Stomach (tissue), 9 donors: ENCODE results near the gene SLC6A17. TPM values are rescaled to one million over a fixed set of nuclear protein-coding genes. Genes with fewer than 3 reads are reported as not detected.

ENCODE experiments used
- DNase-seq, 2 donors: peaks; one replicate each; pipeline versions ENCODE4 v3.0.0 to v3.0.0-alpha.2; 2013 to 2019
- H3K27ac ChIP-seq, 5 donors: fragments of 200-600 bp in 4 of 5; sonication (generic) in 4 of 5; one replicate each; pipeline ENCODE4 v1.5.1; 2013 to 2019; ENCODE audit warnings: mild to moderate bottlenecking in 1 of 5, moderate library complexity in 1 of 5
- H3K27me3 ChIP-seq, 3 donors: fragments of 200-600 bp; sonication (generic); one replicate each; pipeline ENCODE4 v1.5.1; 2017 to 2019; ENCODE audit warnings: mixed run types in 1 of 3
- H3K36me3 ChIP-seq, 4 donors: fragments of 200-600 bp; sonication (generic); 1 replicate in 3 of 4; 2 replicates in 1 of 4; pipeline ENCODE4 v1.5.1; 2016 to 2019
- H3K4me1 ChIP-seq, 4 donors: fragments of 200-600 bp; sonication (generic); one replicate each; pipeline ENCODE4 v1.5.1; 2016 to 2019
- H3K4me3 ChIP-seq, 4 donors: fragments of 200-600 bp; sonication (generic) in 3 of 4; one replicate each; pipeline ENCODE4 v1.5.1; 2016 to 2019; ENCODE audit warnings: mild to moderate bottlenecking in 1 of 4
- H3K9me3 ChIP-seq, 4 donors: fragments of 200-600 bp; sonication (generic); one replicate each; pipeline ENCODE4 v1.5.1; 2016 to 2019
- EP300 ChIP-seq: sonication (generic); formaldehyde crosslinking; IDR thresholded peaks from one replicate; pipeline ENCODE4 v1.6.1; 2017; ENCODE audit warnings: antibody characterized with exemption
- POLR2A ChIP-seq, 4 donors: fragments of 450-650 bp; IDR thresholded peaks; one replicate each; pipeline ENCODE4 v1.6.1; 2016; ENCODE audit warnings: antibody characterized with exemption in 4 of 4, control low read depth in 2 of 4, mild to moderate bottlenecking in 1 of 4, moderate library complexity in 1 of 4
- POLR2AphosphoS5 ChIP-seq, 3 donors: sonication (generic); formaldehyde crosslinking; IDR thresholded peaks; one replicate each; pipeline ENCODE4 v1.6.1; 2016; ENCODE audit warnings: antibody characterized with exemption in 3 of 3
- WGBS, 5 donors: extraction: QIAGEN DNeasy Blood & Tissue Kit in 3 of 5; methylation state at CpG; one replicate each; pipeline versions ENCODE4 v1.1.5 to v1.1.7; 2013 to 2018; 5-methylcytosine and 5-hydroxymethylcytosine counted together
- intact Hi-C: fragments of 100-400 bp; cut with DNase I; formaldehyde crosslinking; loops from one replicate; pipeline ENCODE4 v1.15.1; 2023; ENCODE audit warnings: low total_unique reads
- polyA plus RNA-seq, 3 donors: library from polyadenylated mRNA; stranded (reverse); fragments of 200-250 nt; gene quantifications; one replicate each; pipeline ENCODE4 v1.2.3, GENCODE V29; 2013
- total RNA-seq, 5 donors: library from RNA; depleted of rRNA; stranded (reverse); fragments of >200 nt; gene quantifications; one replicate each; pipeline versions ENCODE4 v1.1.0 to v1.2.3, GENCODE V29; 2014 to 2016
- TF ChIP-seq, protein P1 (sequence below), 7 experiments: fragments of 450-650 bp in 4 of 7; fragments of 200-600 bp in 3 of 7; sonication (generic) in 3 of 7; IDR thresholded peaks; one replicate each; pipeline ENCODE4 v1.5.1; 2016 to 2019; ENCODE audit warnings: antibody characterized with exemption in 7 of 7, control low read depth in 2 of 7, mild to moderate bottlenecking in 1 of 7
- donor health status: healthy with polysubstance abuse.
- donor health status: Bipolar disorder and iron deficiency.
- donor health status: healthy.

The SLC6A17 gene
- total and polyA plus RNA-seq, 8 donors, result 0.08 to 0.37 (median 0.14) TPM; not detected in 3

DNA sequence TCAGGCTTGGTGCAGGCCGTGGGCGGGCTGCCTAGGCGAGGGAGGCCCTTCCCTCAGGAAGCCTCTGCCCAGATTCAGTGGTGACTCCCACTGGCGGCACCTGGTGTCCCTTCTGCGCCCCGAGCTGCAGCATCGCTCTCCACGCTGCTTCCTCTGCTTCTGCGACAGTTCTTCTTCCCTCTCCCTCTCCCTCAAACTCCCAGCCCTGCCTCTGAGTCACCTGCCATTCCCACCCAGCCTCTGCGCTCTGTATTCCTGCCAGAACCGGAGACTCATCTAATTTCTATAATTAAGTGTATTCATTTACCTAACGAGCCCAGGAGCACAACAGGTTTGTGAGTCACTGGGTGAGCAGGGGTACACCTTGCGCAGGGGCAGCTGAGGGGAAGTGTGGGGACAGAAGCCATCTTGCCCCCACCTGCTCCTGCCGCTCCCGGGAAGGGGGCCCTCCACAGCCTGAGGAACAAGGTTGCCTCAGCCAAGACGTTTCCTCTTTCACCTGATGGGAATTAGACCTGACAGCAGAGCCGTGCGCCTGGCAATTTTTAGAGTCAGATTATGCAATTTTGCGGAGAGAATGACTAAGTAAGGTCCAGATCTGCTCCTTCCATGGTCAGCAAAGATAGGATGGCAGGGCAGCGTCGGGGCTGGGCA is 79.2 kb downstream of the SLC6A17 start:
- Histone ChIP-seq H3K36me3 (peaks cover 0 to 95% (median 77%) of the 10 kb centered on the region in 4 donors), H3K4me3 (no peak overlapping the region), H3K9me3 (peaks cover 0 to 8% (median 7%) of the 10 kb centered on the region in 4 donors), H3K27ac (no peak overlapping the region), H3K4me1 (peaks cover 0 to 2% (median 0%) of the 10 kb centered on the region in 4 donors), H3K27me3 (no peaks in the 10 kb centered on the region)
- 84 to 94% (median 91%) methylated on average over 20 to 21 of the region's 21 CpGs for WGBS, 5 donors
- intact Hi-C loops, result no loop called here
- no peak for DNase-seq
- TF ChIP-seq, protein P1, sequence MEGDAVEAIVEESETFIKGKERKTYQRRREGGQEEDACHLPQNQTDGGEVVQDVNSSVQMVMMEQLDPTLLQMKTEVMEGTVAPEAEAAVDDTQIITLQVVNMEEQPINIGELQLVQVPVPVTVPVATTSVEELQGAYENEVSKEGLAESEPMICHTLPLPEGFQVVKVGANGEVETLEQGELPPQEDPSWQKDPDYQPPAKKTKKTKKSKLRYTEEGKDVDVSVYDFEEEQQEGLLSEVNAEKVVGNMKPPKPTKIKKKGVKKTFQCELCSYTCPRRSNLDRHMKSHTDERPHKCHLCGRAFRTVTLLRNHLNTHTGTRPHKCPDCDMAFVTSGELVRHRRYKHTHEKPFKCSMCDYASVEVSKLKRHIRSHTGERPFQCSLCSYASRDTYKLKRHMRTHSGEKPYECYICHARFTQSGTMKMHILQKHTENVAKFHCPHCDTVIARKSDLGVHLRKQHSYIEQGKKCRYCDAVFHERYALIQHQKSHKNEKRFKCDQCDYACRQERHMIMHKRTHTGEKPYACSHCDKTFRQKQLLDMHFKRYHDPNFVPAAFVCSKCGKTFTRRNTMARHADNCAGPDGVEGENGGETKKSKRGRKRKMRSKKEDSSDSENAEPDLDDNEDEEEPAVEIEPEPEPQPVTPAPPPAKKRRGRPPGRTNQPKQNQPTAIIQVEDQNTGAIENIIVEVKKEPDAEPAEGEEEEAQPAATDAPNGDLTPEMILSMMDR (IDR thresholded peaks at IDR 0.05), result no peak
- no peak for TF ChIP-seq POLR2A (IDR thresholded peaks at IDR 0.05)
- no peak for TF ChIP-seq EP300
- no peak for TF ChIP-seq POLR2AphosphoS5 (IDR thresholded peaks at IDR 0.05)

DNA sequence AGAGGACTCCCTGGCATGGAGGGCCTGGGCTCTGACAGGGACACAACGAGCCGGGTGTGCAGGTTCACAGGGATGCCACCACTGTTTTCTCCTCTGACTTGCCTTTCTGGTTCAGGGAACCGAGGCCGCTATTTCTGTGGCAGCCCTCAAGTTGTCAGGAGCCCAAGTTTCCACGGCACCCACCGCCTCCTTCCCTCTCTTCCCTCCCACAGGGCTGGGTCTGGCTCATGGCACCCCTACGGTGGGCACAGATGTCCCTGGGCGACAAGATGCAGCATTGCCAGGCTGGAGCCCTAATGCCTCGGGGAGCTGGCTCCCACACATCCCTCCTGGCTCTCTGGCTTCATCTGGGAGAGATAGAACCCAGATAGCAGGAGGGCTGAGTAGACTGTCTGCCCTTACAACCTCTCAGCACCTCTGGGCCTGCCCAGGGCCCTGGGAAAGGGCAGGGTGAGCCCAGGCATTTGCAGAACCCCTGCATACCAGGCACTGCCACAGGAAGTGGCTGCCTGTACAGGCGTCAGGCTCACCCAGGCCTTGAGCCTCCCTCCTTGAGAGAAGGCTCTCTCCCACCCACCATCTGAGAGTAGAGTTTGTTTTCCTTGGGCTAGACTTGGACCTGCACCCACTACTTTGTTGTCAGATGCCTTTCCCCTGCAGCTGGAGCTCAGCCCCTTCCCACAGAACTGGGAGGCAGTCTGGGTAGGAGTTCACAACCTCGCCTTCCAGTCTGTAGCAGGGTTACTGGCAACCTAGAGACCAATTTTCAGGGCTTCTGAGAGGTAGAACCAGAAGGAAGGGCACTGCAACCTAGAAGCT is 80.3 kb downstream of the SLC6A17 start:
- no peak overlapping the region for H3K27ac ChIP-seq
- no peaks in the 10 kb centered on the region for H3K27me3 ChIP-seq
- no peak overlapping the region for H3K4me3 ChIP-seq
- H3K4me1 ChIP-seq, result peaks cover 10 to 13% (median 11%) of the 10 kb centered on the region in 4 donors
- peaks cover 0 to 8% (median 7%) of the 10 kb centered on the region in 4 donors for H3K9me3 ChIP-seq
- 88 to 94% (median 93%) methylated on average over 8 to 11 of the region's 11 CpGs for WGBS, 5 donors
- peaks cover 0 to 86% (median 75%) of the 10 kb centered on the region in 4 donors for H3K36me3 ChIP-seq
- no peak for DNase-seq
- intact Hi-C loops, result no loop called here
- no peak for TF ChIP-seq POLR2A (IDR thresholded peaks at IDR 0.05)
- TF ChIP-seq EP300, result no peak
- TF ChIP-seq, protein P1 (IDR thresholded peaks at IDR 0.05), result no peak
- no peak for TF ChIP-seq POLR2AphosphoS5 (IDR thresholded peaks at IDR 0.05)

DNA sequence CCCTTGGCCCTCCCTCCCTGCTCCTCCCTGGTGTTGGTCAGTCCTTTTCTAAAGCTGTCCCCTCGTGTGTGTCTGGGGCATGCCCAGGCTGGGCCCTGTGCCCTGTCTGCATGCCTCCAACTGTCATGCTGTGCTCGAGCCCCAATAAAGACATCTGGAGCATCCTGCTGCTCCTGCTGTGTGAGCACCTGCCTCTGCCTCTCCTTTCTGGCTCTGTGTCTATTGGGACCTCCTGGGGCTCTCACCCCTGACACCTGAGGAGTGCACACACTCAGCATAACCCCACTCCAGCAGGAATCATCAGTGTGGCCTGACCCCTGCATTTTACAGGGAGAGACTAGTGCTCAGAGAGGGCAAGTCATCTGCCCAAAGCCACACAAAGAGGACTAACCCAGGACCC is 83.6 kb downstream of the SLC6A17 start:
- WGBS, 5 donors, result 76 to 78% (median 77%) methylated on average over 2 of the region's 2 CpGs; no CpG with 5 or more reads in 1 of the 5 donors
- DNase-seq, result no peak
- H3K4me3 ChIP-seq, result no peak overlapping the region
- TF ChIP-seq EP300, result no peak
- no peak for TF ChIP-seq POLR2A (IDR thresholded peaks at IDR 0.05)
- no peak for TF ChIP-seq POLR2AphosphoS5 (IDR thresholded peaks at IDR 0.05)
- TF ChIP-seq, protein P1 (IDR thresholded peaks at IDR 0.05), result no peak
- intact Hi-C loops, result no loop called here
- H3K36me3 ChIP-seq, result peaks cover 0 to 53% (median 43%) of the 10 kb centered on the region in 4 donors
- peaks cover 0 to 8% (median 7%) of the 10 kb centered on the region in 4 donors for H3K9me3 ChIP-seq
- H3K27me3 ChIP-seq, result no peaks in the 10 kb centered on the region
- H3K27ac ChIP-seq, result no peak overlapping the region
- H3K4me1 ChIP-seq, result peaks cover 13 to 23% (median 14%) of the 10 kb centered on the region in 4 donors

DNA sequence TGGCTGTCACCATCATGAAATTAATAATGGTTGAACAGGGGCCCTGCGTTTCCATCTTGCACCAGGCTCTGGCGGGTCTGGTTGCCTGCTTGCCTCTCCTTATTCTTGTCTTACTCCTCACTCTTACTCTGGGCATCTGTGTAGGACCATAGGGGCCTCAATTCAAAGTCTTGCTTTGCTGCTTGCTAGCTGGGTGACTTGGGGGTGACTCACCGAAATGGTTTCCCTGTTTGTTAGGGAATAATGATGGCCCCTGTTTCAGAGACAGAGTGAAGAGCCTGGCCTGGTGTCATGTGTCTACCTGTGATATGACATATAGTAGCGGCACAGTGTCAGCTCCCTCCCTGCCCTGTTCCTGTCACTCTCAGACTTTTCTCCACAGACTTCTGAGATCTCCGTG is 84.4 kb downstream of the SLC6A17 start:
- TF ChIP-seq EP300 (no peak), POLR2AphosphoS5 (IDR thresholded peaks at IDR 0.05) (no peak), POLR2A (IDR thresholded peaks at IDR 0.05) (no peak)
- TF ChIP-seq, protein P1 (IDR thresholded peaks at IDR 0.05), result no peak
- intact Hi-C loops, result no loop called here
- H3K4me3 ChIP-seq, result no peak overlapping the region
- peaks cover 0 to 45% (median 35%) of the 10 kb centered on the region in 4 donors for H3K36me3 ChIP-seq
- H3K4me1 ChIP-seq, result peaks cover 15 to 28% (median 16%) of the 10 kb centered on the region in 4 donors
- no peaks in the 10 kb centered on the region for H3K27me3 ChIP-seq
- 69 to 83% (median 78%) methylated on average over 5 of the region's 5 CpGs for WGBS, 5 donors
- peak overlapping the region in 3 of 5 donors; percentile 61 to 78 (median 69) for H3K27ac ChIP-seq
- peaks cover 0 to 8% (median 7%) of the 10 kb centered on the region in 4 donors for H3K9me3 ChIP-seq
- no peak for DNase-seq
